K562 (cell line): ENCODE measurements around the gene SF3B4. TPM values are rescaled to one million over a fixed set of nuclear protein-coding genes. Genes with fewer than 3 reads are reported as not detected.

Source experiments
- CSDE1 ChIP-seq, 2 experiments: fragments of 450-650 bp; IDR thresholded peaks; 2 replicates each; pipeline ENCODE4 v1.6.1; 2016; ENCODE audit warnings: mild to moderate bottlenecking in 1 of 2
- DPF2 ChIP-seq: fragments of 450-650 bp; IDR thresholded peaks from 2 replicates; pipeline ENCODE4 v1.6.1; 2016
- HOXB6 ChIP-seq: fragments of 250-450 bp; sonication (Bioruptor Pico); IDR thresholded peaks from 2 replicates; pipeline ENCODE4 v1.5.1; 2022; ENCODE audit warnings: mild to moderate bottlenecking, borderline replicate concordance
- KLF16 ChIP-seq: IDR thresholded peaks from 2 replicates; pipeline ENCODE4 v1.6.1; 2016; ENCODE audit warnings: antibody characterized with exemption
- NRF1 ChIP-seq, 2 experiments: fragments of 450-650 bp; IDR thresholded peaks in 1 of 2; conservative IDR thresholded peaks in 1 of 2; 2 replicates each; pipeline ENCODE4 v1.6.1; 2014; ENCODE audit warnings: mild to moderate bottlenecking in 2 of 2
- PTBP1 ChIP-seq: fragments of 200-400 bp; formaldehyde crosslinking; IDR thresholded peaks from 2 replicates; pipeline ENCODE4 v1.6.1; 2017; ENCODE audit warnings: low read depth, low read length
- SMAD4 ChIP-seq: fragments of 250-450 bp; sonication (Bioruptor Pico); conservative IDR thresholded peaks from 2 replicates; pipeline ENCODE4 v1.8.0; 2021; ENCODE audit warnings: inconsistent platforms, mild to moderate bottlenecking, moderate library complexity
- TRIM28 ChIP-seq: fragments of 450-650 bp; IDR thresholded peaks from 2 replicates; pipeline ENCODE4 v1.6.1; 2017
- ZNF764 ChIP-seq: fragments of 250-450 bp; sonication (Bioruptor Pico); IDR thresholded peaks from 2 replicates; pipeline ENCODE4 v1.4.0; 2020; ENCODE audit warnings: low read depth, mild to moderate bottlenecking, moderate library complexity
- polyA plus RNA-seq, 8 experiments: library from polyadenylated mRNA; depleted of rRNA in 4 of 8; stranded (reverse) in 5 of 8; unstranded in 3 of 8; fragments of >200 nt; fragmentation: Nextera tagmentation in 2 of 8; fragmentation: Illumina TruSeq in 1 of 8; extraction: Ambion mirVana in 2 of 8; extraction: Trizol in 1 of 8; gene quantifications; 2 replicates each; pipeline versions ENCODE4 v1.2.1 to v1.2.3, GENCODE V29; 2011 to 2014; ENCODE audit warnings: inconsistent platforms in 1 of 8, missing spikeins in 1 of 8
- total RNA-seq, 7 experiments: library from RNA; depleted of rRNA in 6 of 7; stranded (reverse); fragments of >200 nt in 6 of 7; fragmentation: Illumina TruSeq in 2 of 7; extraction: Trizol in 2 of 7; gene quantifications; 2 replicates each; pipeline versions ENCODE4 v1.2.1 to v1.2.3, GENCODE V29; 2011 to 2021; ENCODE audit warnings: low replicate concordance in 1 of 7
- TF ChIP-seq, protein P1 (sequence below): fragments of 250-450 bp; sonication (Bioruptor Pico); IDR thresholded peaks from 2 replicates; pipeline ENCODE4 v1.4.0; 2020; ENCODE audit warnings: mild to moderate bottlenecking
- TF ChIP-seq, protein P2 (sequence below): sonication (generic); IDR thresholded peaks from 2 replicates; pipeline ENCODE4 v1.6.1; 2016
- TF ChIP-seq, protein P3 (sequence below), 2 experiments: fragments of 200-800 bp in 1 of 2; sonication (Bioruptor generic) in 1 of 2; sonication (generic) in 1 of 2; formaldehyde crosslinking in 1 of 2; IDR thresholded peaks in 1 of 2; conservative IDR thresholded peaks in 1 of 2; 2 replicates each; pipeline versions ENCODE4 v1.5.0 to v1.6.1; 2016 to 2020; ENCODE audit warnings: missing compliant biosample characterization in 1 of 2, missing genetic modification characterization in 1 of 2, missing genetic modification reagents in 1 of 2
- TF ChIP-seq, protein P4 (sequence below), 3 experiments: IDR thresholded peaks in 2 of 3; conservative IDR thresholded peaks in 1 of 3; 2 replicates each; pipeline ENCODE4 v1.5.1; 2011 to 2012; ENCODE audit warnings: low read length in 3 of 3, mild to moderate bottlenecking in 3 of 3, control low read depth in 2 of 3, improper control_type of control experiment in 1 of 3, inconsistent platforms in 1 of 3, low read depth in 1 of 3, mixed read lengths in 1 of 3, moderate library complexity in 1 of 3; ENCODE audit not compliant: insufficient read depth in 2 of 3
- TF ChIP-seq, protein P5 (sequence below), 2 experiments: fragments of 450-650 bp in 1 of 2; IDR thresholded peaks; 2 replicates each; pipeline ENCODE4 v1.6.1; 2011 to 2017; ENCODE audit warnings: low read depth in 2 of 2, antibody characterized with exemption in 1 of 2, borderline replicate concordance in 1 of 2, low read length in 1 of 2, mild to moderate bottlenecking in 1 of 2, mixed read lengths in 1 of 2; ENCODE audit not compliant: control insufficient read depth in 1 of 2

SF3B4 gene
- total and polyA plus RNA-seq, 9 of the 15 experiments (the other 6 are each of a cell fraction or from before 2014, with no cell fraction given): 3.0 to 88.0 (median 26.1) TPM

DNA sequence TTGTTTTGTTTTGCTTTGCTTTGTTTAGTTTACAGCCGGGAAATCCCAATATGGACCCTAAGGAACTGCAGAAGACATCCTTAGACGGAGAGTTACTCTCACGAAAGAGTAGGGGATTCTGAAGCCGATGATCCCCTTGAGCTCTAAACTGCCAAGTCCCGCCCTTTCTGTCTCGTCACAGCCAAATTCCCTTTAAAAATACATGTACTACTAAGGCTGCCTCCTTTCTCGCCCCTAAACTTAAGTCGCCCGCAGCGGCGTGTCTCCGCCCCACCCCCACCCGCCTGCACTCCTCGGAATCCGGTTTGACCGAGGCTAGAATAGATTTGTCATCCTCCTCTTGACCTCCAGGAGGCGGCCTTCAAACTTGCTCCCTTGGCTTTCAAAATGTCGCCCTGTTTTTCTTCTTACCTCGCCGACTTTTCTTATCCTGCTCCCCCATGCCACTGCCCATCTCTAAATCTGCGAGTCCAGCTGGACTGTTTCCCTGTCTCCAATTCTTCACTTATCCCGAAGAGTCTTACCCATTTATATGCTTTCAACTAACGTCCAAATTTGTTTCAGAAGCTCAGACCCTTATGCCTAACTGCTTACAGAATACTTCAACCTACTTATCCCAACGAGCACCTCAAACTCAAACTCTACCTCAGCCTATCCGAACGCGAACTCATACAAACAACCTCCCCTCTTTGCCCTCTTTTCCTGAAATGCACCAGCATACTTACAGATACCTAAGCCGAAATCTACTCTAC is 39.2 kb downstream of the SF3B4 start (continued):
- TF ChIP-seq HOXB6: no peak
- TF ChIP-seq TRIM28: peak; percentile 30; the same call in 1 of the 2 replicates
- TF ChIP-seq NRF1 (conservative IDR thresholded peaks at IDR 0.05 in 1 of 2, IDR thresholded peaks at IDR 0.05 in 1 of 2): no peak
- peak; percentile 59 for TF ChIP-seq SMAD4 (CRISPR knock-in tag)
- TF ChIP-seq ZNF764 (CRISPR knock-in tag): 0 out of 2 replicates have a peak, but pooled peaks have one; percentile 30
- peak; percentile 88 for TF ChIP-seq PTBP1
- TF ChIP-seq KLF16: peak; percentile 30; the same call in 1 of the 2 replicates
- TF ChIP-seq, protein P1, sequence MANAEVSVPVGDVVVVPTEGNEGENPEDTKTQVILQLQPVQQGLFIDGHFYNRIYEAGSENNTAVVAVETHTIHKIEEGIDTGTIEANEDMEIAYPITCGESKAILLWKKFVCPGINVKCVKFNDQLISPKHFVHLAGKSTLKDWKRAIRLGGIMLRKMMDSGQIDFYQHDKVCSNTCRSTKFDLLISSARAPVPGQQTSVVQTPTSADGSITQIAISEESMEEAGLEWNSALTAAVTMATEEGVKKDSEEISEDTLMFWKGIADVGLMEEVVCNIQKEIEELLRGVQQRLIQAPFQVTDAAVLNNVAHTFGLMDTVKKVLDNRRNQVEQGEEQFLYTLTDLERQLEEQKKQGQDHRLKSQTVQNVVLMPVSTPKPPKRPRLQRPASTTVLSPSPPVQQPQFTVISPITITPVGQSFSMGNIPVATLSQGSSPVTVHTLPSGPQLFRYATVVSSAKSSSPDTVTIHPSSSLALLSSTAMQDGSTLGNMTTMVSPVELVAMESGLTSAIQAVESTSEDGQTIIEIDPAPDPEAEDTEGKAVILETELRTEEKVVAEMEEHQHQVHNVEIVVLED (CRISPR knock-in tag): peak; percentile 12; the same call in 1 of the 2 replicates
- peak; percentile 76 for TF ChIP-seq DPF2
- TF ChIP-seq, protein P2, sequence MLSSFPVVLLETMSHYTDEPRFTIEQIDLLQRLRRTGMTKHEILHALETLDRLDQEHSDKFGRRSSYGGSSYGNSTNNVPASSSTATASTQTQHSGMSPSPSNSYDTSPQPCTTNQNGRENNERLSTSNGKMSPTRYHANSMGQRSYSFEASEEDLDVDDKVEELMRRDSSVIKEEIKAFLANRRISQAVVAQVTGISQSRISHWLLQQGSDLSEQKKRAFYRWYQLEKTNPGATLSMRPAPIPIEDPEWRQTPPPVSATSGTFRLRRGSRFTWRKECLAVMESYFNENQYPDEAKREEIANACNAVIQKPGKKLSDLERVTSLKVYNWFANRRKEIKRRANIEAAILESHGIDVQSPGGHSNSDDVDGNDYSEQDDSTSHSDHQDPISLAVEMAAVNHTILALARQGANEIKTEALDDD: peak; percentile 50; the same call in 1 of the 2 replicates
- TF ChIP-seq, protein P3, sequence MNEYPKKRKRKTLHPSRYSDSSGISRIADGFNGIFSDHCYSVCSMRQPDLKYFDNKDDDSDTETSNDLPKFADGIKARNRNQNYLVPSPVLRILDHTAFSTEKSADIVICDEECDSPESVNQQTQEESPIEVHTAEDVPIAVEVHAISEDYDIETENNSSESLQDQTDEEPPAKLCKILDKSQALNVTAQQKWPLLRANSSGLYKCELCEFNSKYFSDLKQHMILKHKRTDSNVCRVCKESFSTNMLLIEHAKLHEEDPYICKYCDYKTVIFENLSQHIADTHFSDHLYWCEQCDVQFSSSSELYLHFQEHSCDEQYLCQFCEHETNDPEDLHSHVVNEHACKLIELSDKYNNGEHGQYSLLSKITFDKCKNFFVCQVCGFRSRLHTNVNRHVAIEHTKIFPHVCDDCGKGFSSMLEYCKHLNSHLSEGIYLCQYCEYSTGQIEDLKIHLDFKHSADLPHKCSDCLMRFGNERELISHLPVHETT (CRISPR knock-in tag; conservative IDR thresholded peaks at IDR 0.05 in 1 of 2, IDR thresholded peaks at IDR 0.05 in 1 of 2): peak in 1 of 2 experiments; percentile 88; a peak in 2 of 4 replicates
- TF ChIP-seq, protein P4, sequence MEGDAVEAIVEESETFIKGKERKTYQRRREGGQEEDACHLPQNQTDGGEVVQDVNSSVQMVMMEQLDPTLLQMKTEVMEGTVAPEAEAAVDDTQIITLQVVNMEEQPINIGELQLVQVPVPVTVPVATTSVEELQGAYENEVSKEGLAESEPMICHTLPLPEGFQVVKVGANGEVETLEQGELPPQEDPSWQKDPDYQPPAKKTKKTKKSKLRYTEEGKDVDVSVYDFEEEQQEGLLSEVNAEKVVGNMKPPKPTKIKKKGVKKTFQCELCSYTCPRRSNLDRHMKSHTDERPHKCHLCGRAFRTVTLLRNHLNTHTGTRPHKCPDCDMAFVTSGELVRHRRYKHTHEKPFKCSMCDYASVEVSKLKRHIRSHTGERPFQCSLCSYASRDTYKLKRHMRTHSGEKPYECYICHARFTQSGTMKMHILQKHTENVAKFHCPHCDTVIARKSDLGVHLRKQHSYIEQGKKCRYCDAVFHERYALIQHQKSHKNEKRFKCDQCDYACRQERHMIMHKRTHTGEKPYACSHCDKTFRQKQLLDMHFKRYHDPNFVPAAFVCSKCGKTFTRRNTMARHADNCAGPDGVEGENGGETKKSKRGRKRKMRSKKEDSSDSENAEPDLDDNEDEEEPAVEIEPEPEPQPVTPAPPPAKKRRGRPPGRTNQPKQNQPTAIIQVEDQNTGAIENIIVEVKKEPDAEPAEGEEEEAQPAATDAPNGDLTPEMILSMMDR (IDR thresholded peaks at IDR 0.05 in 2 of 3, conservative IDR thresholded peaks at IDR 0.05 in 1 of 3; ENCODE audit: insufficient read depth in 2 of 3, low read depth in 1 of 3, low read length in 3 of 3): peak; percentile 64 to 81 (median 75)
- TF ChIP-seq, protein P5, sequence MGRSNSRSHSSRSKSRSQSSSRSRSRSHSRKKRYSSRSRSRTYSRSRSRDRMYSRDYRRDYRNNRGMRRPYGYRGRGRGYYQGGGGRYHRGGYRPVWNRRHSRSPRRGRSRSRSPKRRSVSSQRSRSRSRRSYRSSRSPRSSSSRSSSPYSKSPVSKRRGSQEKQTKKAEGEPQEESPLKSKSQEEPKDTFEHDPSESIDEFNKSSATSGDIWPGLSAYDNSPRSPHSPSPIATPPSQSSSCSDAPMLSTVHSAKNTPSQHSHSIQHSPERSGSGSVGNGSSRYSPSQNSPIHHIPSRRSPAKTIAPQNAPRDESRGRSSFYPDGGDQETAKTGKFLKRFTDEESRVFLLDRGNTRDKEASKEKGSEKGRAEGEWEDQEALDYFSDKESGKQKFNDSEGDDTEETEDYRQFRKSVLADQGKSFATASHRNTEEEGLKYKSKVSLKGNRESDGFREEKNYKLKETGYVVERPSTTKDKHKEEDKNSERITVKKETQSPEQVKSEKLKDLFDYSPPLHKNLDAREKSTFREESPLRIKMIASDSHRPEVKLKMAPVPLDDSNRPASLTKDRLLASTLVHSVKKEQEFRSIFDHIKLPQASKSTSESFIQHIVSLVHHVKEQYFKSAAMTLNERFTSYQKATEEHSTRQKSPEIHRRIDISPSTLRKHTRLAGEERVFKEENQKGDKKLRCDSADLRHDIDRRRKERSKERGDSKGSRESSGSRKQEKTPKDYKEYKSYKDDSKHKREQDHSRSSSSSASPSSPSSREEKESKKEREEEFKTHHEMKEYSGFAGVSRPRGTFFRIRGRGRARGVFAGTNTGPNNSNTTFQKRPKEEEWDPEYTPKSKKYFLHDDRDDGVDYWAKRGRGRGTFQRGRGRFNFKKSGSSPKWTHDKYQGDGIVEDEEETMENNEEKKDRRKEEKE (IDR thresholded peaks at IDR 0.05; ENCODE audit: borderline replicate concordance in 1 of 2, control insufficient read depth in 1 of 2, low read depth in 2 of 2, low read length in 1 of 2): peak; percentile 12 to 79; a peak in 2 of 4 replicates
- TF ChIP-seq CSDE1 (IDR thresholded peaks at IDR 0.05): peak in 1 of 2 experiments; percentile 76; a peak in 1 of 4 replicates
